Measurements from ENCODE around the gene LRRC46.

Gene LRRC46

DNA sequence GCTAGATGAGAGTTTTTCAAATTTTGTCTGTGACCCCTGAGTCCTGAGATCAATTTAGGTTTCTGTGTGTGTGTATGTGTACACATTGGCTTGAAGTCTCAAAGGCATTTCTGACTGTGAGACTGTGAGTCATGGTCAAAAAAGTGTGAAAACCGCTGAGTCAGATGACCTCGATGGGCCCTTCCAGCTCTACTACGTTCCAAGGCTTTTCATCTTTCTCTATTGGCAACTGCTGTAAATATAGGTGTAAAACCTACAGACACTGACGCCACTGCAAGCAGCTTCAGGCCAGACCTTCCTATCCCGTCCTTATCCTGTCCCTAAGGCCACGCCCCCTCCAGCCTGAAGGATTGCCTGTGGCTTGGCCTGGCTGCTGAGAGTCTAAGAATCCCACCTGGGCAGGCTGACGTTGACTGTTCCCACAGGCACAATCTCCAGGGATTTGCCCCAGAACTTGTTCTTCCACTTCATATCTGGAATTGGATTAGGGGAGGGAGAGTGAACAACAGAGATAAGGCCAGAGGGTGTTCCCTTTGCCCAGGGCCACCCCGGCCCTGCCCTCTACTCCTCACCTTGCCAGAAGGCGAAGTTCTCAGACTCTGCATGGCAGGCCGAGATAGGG, 21.2 kb upstream of the LRRC46 start:
- DNase-seq (ENCODE audit: low read depth in 2 of 2), result peak; percentile 55 to 60

DNA sequence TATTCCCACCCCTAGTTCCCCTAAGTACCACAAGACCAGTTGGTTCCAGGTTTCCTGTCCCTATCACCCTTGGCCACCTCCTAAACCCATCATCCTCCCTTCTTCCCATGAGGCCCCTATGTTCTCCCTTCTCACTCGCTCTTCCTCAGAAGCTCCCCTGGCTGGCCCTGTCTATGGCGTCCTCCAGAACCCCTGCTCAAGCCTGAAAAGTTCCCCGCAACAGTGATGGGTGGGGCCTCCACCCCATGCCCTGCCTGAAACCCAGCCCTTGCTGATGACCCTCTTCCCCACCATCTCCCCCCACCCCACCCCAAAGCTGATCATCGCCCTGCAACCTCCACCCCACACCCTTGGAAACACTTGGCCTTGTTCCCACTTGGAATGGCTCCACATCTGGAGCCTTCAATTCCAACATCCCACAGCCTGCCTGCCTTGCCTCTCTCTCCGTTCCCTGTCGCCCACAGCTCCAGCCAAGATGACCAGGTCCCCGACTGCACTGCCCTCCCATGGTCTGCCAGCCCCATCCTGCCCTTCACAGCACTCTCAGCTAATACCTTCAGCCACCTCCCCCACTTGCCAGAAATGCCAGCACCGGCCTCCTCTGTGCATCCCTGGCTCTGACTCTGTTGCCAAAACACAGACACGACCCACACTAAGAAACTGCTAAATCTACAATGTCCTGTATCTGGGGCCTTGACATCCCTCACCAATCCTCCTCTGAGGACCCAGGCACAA, 20.4 kb upstream of the LRRC46 start:
- no peak for DNase-seq (ENCODE audit: low read depth in 2 of 2)

DNA sequence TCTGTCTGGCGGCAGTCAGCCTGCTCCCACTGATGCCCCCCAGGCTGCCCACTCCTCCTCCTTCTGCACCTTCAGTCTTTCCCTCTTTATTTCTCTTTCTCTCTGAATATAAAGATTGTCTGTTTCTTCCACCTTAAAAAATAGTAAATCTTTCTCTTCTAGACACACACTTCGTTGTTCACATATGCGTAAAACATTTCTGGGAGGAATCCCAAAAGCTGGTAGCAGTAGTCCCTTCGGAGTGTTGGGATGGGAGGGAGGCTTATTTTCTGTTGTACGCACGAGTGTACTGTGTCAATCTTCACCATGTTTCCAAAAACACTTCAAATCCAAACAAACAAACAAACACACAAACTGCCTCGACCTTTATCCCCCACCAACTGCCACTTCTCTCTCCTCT, 19.8 kb upstream of the LRRC46 start:
- DNase-seq (ENCODE audit: low read depth in 2 of 2), result no peak

DNA sequence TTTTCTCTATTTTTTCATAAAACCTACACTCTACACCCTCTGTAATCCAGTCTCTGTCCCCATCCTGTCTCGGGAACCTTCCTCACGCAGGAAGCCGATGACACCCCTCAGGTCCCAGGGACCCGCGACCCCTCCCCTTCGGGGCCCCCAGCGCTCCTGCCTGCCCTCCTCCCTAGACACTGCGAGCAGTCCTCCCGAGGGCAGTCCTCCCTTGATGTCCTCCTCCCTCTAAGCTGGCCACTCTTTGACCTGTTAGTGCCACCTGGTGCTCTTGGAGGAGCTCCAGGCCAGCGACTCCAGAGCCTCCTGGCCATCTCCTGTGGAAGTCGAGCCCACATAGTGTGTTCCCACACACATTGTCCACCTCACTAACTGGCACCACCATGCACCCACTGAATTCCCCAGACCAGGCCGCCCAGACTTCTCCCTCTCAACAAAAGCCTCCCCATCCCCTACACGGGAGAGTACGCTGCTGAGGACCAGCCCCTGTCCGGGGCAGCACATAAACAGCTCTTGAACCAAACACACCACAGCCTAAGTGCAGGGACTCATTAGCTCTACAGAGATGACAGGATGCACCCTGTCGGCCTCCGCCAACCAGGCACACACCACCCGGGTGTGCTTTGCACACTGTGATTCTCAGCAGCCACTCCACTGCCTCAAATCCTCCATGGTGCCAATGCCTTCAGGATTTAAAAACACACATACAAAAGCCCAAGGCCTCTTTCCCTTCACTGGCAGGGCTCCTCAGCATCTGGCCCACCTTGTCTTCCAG, 19.1 kb upstream of the LRRC46 start:
- no peak for DNase-seq (ENCODE audit: low read depth in 2 of 2)

DNA sequence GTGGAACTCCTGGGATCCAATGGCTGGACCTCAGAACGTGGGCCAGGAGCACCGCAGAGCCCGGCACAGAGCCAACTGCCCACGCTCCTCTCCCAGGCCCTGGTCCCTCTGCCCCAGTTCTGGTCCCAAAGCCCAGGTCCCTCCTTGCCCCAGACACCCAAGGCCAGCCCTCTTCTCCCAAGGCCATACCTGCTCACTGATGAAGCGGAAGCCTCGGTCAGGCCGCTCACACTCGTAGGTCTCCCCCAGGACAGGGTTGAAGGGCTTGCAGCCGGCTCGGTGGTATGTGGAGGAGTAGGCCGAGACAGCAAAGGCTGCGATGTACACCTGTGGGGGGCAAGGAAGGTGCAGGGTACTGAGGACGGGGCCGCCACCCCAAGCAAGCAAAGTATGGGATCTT, 18.4 kb upstream of the LRRC46 start:
- no peak for DNase-seq (ENCODE audit: low read depth in 2 of 2)

DNA sequence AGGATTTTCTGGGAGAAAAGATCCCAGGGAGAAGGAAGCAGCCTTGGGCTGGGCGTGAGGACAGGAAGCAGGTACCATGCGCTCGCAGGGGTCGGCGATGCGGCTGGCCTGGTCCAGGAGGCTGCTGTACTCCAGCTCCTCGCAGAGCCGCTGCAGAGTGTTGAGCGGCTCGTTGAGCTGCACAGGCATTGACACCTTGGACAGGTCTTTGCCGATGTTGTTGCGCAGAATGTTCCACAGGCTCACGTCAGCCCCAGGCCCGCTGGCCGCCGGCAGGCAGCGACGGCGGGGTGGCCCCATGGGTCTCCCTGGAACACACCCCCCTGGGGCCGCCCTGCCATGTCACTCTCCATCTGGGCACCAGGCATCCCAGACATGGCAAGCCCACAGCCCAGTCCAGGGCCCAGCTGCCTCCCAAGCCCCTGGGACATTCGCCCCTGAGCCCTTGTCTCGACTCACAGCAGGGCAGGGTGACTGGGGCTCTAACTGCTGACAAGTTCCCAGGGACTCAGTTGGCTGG, 17.9 kb upstream of the LRRC46 start:
- DNase-seq (ENCODE audit: low read depth in 2 of 2), result no peak

DNA sequence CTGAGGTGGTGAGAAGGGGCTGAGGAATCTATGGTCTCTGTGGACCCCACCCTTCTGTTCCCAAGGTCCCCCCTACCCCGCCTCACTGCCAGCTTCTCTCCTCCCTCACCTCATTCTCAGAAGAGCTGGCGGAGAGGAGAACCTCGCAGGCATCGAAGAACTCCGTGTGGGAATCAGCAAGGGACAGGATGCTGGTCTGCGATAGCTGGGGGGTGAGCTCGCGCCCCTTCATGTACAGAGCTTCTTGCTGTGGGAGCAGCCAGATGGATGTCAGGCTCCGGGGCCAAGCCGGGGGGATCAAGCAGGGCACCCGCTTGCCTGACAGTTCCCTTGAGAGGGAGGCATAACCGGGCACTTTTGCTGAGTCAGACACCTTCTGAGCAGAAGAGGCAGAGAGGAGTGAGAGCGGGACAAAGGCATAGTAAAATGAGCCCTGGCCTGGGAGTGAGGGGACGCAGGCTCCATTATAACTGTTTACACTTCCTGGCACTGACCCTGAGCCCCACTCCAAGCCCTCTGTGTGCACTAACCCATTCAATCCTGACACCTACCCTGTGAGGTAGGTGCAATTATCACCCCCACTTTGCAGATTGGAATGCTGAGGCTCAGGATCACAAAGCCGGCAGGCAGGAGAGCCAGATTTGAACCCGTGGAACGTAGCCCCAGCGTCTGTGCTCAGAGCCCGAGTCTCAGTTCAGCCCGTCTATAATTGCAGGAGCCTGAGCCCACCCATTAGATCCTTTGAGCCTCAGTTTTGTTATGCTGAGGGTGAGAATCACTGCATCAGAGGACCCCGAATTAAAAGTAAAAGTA, 16.2 kb upstream of the LRRC46 start:
- DNase-seq (ENCODE audit: low read depth in 2 of 2), result no peak

DNA sequence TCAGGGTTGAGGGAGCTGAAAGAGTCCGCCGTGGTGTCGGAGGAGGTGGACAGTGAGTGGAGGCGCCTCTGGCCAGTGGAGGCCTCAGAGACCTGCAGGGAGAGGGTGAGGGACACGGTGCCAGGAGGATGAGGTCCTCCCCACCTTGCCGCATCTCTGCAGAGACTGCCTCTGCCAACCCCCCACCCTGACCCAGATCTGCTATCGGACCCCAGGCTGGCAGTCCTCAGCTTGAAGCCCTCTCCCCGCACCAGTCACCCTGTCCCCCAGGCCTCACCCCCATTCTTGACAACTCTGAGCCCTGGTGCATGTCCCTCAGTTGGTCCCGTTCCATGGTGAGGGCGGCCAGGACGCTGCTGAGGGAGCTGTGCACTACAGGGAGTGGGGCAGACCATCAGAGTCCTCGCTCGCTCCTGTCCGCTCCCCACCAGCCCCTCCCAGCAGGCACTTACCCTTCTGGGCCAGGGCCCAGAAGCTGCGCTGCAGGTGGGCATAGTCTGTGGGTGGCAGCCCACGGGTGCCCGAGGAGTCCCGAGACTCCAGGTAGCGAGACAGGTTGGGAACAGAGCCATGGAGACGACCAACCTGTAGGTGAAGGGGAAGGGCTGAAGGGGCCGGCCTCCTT, 15.2 kb upstream of the LRRC46 start:
- no peak for DNase-seq (ENCODE audit: low read depth in 2 of 2)

DNA sequence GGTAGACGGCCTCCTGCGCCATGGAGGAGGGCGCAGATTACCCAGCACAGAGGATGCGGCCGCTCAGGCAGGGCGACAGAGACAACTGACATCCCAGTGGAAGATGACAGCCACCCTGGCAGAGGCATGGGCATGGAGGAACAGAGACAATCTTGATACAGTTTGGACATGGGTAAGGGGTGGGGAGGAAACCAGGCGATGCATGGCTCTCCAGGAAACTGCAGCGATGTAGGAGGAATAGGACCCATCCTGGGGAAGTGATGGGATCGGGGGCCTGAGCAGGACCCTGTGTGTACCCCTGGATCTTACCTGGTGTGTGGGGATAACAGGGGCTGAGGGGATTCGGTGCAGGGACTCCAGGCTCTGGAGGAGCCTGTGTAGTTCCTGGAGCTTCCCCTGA, 14.5 kb upstream of the LRRC46 start:
- no peak for DNase-seq (ENCODE audit: low read depth in 2 of 2)

DNA sequence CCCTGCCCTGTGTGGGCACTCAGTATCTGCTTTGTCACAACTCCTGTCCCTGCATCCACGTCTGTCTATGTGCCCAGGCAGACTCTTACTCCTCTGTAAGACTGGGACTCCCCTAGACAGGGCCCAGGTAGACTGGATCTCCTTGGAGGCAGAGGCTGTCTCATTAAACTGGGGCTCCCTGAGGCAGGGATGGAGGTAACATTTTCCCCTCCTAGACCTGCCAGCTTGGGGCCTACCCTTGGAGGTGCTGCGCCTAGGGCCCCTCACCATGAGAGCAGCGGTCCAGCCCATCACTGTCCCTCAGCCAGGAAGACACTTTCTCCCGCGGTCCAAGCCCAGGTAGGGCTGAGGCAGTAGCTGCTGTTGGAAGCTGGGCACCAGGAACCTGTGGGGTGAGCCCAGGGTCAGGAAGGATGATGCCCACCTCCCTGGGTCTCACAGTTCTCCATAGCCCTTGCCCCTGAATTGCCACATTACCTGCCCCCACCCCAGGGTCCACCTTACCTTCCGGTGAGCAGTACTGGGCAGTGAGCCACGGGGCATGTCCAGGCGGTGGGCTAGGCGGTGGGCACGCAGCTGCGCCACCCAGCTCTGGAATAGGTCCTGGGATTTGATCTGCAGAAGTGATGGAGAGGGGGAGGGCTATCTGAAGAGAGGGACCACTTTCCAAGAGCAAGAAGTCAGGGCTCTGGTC, 13.3 kb upstream of the LRRC46 start:
- DNase-seq (ENCODE audit: low read depth in 2 of 2), result no peak

DNA sequence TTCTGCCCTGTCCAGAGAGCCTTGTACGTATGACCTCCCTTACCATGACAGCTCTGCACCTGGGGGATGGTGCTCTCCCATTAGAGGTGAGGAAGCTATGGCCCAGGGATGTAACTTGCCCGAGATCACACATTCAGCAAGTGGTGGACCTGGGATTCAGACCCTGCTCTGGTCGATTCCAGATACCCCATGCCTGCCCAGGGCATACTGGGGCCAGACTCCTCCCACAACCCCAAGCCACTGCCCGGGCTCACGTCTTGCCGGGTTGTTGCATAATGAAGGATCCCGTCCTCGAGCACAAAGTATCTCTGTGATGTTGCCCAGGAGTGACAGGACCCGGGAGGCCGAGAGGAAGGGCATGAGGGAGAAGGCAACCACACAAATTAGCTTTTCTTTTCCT, 12.0 kb upstream of the LRRC46 start:
- no peak for DNase-seq (ENCODE audit: low read depth in 2 of 2)

DNA sequence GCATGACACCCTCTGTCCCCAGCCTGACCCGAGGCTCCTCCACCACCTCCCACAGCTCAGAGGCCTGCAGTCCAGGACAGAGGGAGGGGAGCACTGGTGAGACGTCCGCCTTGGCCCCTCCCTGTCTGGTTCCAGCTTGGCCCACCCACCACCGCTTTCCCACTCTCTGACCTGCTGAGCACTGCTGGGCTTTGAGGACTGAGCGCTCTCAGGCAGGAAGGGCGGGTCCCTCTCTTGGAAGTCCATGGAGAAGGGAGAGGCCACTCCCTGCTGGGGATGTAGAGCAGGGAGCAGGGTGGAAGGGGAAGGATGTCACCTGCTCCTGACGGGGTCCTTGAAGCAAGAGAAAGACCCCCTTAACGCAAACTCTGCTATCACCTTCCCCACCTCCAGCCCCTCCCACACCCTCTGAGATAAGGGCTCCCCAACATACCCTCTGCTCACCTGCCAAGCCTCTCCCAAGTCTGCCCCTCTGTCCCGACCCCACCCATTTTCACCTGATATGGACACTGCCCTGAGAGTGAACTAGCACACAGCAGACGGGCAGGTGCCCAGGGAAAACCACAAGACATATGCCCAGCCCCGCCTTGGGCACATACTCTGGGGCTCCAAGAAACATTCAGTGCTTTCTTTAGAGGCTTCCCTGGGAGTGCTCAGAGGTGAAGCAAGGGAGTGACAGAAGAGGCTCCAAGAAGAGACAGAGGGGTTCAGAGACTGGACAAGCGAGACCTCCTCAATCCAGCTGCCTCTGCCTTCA, 11.3 kb upstream of the LRRC46 start:
- no peak for DNase-seq (ENCODE audit: low read depth in 2 of 2)

DNA sequence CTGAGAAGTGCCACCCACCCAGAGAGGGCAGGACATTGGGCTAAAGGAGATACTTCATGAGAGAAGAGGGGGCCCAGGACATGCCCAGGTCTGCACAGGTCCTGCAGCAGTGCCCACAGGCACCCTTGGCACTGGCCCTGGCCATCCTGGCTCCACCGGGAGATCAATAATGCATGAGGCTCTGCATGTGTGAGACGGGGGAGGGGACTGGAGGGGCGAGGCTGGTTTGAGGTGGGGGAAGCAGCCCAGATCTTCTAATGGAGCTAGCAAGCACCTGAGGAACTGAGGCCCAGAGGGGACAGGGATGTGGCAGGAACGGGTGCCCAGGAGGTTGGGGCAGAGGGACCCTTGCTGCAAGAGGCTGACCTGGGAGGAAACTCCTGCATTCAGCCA, 10.4 kb upstream of the LRRC46 start:
- no peak for DNase-seq (ENCODE audit: low read depth in 2 of 2)

DNA sequence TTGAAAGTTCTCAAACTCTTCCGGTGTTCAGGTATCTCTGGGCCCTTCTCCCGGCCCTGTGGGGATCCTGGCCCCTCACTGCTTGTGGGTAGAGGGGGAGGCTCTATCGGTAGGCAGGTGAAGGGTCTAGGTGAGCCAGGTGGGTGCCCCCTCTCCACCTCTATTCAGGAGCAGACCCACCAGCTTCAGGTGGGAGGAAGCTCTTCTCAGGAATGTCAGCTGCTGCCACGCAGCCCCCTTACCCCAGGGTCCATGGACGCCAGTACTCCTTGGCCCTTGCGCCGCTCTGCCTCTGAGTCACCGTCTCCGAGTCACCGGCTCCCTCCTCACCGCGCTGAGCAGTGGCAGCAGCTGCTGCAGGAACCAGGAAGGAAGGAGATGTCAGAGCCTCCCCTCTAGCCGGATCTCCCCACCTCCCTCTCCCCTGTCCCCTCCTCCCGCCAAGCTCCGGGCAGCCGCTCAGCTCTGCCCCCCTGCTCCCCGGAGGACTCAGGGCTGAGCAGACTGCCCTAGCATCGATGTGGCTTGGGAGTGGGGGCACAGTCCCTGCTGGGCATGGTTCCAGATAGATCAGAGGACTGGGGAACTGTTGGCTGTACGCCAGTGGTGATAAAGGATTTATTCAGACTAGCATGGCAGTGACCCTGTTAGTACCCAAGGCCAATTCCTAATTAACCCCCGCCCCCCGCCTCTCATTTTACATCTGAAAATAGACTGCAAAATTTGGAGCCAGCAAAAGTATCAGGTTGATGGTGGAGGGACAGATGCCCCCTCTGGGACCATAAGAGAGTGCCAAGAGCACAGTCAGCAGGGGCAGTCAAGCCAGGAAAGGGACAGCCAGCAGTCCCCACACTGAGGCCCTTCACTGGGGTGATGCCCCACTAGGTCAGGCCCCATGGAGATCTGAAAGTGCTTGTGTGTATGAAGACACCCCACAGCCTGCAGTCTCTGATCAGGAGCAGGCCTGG, 9.8 kb upstream of the LRRC46 start, which contains the start of gene OSBPL7:
OSBPL7 (minus strand) TSS at position 371 of the 968 bp plus-strand sequence. CDS start 1,516 bp downstream, outside the sequence.
- peak; percentile 36 to 43 for DNase-seq (ENCODE audit: low read depth in 2 of 2)

DNA sequence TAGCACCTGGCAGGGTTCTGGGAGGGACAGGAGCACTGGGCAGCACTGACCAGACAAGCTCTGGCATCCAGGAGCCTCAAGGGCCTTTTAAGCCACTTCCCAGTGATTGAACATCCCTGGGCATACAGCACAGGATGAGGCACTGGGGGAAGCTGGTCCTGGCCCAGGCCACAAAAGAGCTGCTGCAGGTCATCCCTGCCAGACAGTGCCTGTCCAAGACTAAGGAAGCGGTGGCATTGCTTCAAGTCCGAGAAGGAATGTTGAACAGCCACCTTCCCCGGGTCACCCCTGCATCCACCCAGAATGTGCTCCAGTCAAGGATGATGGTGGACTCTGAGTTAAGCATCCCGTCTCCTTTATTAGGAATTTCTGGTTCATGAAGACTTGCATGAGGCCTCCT, 8.7 kb upstream of the LRRC46 start:
- DNase-seq (ENCODE audit: low read depth in 2 of 2), result no peak

DNA sequence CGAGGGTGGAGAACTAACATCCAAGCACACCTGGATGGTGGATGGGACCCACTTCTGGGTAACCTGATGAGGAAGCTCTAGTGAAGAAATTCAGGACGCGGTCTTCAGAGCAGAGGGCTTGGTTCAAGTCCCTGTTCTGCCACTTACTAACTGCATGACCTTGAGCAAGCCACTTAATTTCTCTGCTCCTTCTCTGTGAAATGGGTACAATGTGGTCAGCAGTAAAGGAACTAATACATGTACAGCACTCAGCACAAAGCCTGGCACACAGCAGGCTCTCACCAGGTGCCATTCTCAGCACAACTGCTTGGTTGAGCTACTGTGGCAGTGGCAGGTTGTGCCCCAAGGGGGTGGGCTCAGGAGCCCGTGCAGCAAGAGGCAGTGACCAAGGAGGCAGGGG, 8.0 kb upstream of the LRRC46 start:
- no peak for DNase-seq (ENCODE audit: low read depth in 2 of 2)

DNA sequence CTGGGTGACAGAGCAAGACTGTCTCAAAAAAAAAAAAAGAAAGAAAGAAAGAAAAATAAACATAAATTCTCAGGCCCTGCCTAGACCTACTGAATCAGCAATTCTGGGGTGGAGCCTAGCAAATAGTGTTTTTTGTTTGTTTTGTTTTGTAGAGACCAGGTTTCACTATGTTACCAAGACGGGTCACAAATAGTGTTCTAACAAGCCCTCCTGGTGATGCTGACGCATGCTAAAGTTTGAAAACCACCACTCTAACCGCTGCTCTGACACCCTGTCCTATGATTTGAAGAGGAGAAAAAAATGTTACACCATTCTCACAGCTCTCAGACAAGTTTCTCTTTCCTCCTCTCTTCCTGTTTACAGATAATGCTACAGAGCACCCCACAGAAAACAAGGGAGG, 1.6 kb upstream of the LRRC46 start:
- DNase-seq (ENCODE audit: low read depth in 2 of 2), result no peak

DNA sequence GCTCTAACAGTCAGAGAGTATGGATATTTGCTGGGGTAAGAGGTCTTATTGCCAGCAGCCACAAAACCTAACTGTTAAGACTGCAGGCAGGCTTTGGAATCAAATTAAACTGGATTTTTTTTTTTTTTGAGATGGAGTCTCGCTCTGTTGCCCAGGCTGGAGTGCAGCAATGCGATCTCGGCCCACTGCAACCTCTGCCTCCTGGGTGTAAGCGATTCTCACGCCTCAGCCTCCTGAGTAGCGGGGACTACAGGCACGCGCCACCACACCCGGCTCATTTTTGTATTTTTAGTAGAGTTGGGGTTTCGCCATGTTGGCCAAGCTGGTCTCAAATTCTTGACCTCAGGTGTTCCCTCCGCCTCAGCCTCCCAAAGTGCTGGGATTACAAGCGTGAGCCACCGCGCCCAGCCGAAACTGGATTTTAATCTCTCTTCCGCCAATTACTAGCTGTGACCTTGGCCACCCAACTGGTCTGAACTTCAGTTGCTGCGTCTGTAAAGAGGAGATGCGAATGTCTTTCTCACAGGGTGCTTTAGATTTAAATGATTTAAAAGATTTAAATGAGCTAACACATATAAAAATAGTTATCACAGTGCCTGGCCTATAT, 971 bp upstream of the LRRC46 start:
- DNase-seq (ENCODE audit: low read depth in 2 of 2), result no peak
